KOPT-K1 (cell line): Measurements from ENCODE around the gene KLRD1.

Experiments
- H3K27ac ChIP-seq: fragments of 200-600 bp; sonication (generic); 2 replicates; pipeline ENCODE4 v1.5.1; 2016; ENCODE audit warnings: antibody characterized with exemption, mild to moderate bottlenecking, low read depth, low read length; ENCODE audit not compliant: poor library complexity, severe bottlenecking
- H3K36me3 ChIP-seq: fragments of 200-600 bp; sonication (generic); 2 replicates; pipeline ENCODE4 v1.5.1; 2017; ENCODE audit warnings: antibody characterized with exemption, mild to moderate bottlenecking, low read length, moderate library complexity; ENCODE audit not compliant: insufficient read depth
- H3K9me3 ChIP-seq: fragments of 200-600 bp; sonication (generic); 2 replicates; pipeline ENCODE4 v1.5.1; 2017; ENCODE audit warnings: antibody characterized with exemption, low read length, mild to moderate bottlenecking; ENCODE audit not compliant: insufficient read depth, poor library complexity, severe bottlenecking

Gene KLRD1

GRCh38 chr12:10307630-10308029 is at the start of gene KLRD1:
KLRD1 (plus strand) TSS chr12:10307870; CDS start chr12:10308078, 208 bp downstream.
- no peak within 1 kb of the TSS for H3K27ac ChIP-seq
- no peaks in the 10 kb centered on the region for H3K36me3 ChIP-seq
- peaks cover 6% of the 10 kb centered on the region for H3K9me3 ChIP-seq

GRCh38 chr12:10260927-10261326 is 46.7 kb upstream of the KLRD1 start:
- no peak overlapping the region for H3K27ac ChIP-seq
- no peaks in the 10 kb centered on the region for H3K36me3 ChIP-seq
- H3K9me3 ChIP-seq = peaks cover 3% of the 10 kb centered on the region

GRCh38 chr12:10268037-10268436 is 39.6 kb upstream of the KLRD1 start:
- H3K9me3 ChIP-seq = no peaks in the 10 kb centered on the region
- H3K27ac ChIP-seq = no peak overlapping the region
- no peaks in the 10 kb centered on the region for H3K36me3 ChIP-seq

- H3K27ac ChIP-seq = no peak overlapping the region
- no peaks in the 10 kb centered on the region for H3K9me3 ChIP-seq
- H3K36me3 ChIP-seq = no peaks in the 10 kb centered on the region
Measured at GRCh38 chr12:10272467-10272866, 35.2 kb upstream of the KLRD1 start.

- H3K27ac ChIP-seq = no peak overlapping the region
- no peaks in the 10 kb centered on the region for H3K36me3 ChIP-seq
- no peaks in the 10 kb centered on the region for H3K9me3 ChIP-seq
Measured at GRCh38 chr12:10276774-10277173, 30.9 kb upstream of the KLRD1 start.

- Histone ChIP-seq H3K27ac (no peak overlapping the region), H3K36me3 (no peaks in the 10 kb centered on the region), H3K9me3 (no peaks in the 10 kb centered on the region)
Measured at GRCh38 chr12:10278104-10278503, 29.6 kb upstream of the KLRD1 start.

GRCh38 chr12:10279937-10280336 is 27.7 kb upstream of the KLRD1 start:
- Histone ChIP-seq H3K27ac (no peak overlapping the region), H3K36me3 (no peaks in the 10 kb centered on the region), H3K9me3 (no peaks in the 10 kb centered on the region)

- H3K36me3 ChIP-seq = no peaks in the 10 kb centered on the region
- no peaks in the 10 kb centered on the region for H3K9me3 ChIP-seq
- no peak overlapping the region for H3K27ac ChIP-seq
Measured at GRCh38 chr12:10283027-10283426, 24.6 kb upstream of the KLRD1 start.

- no peak overlapping the region for H3K27ac ChIP-seq
- H3K9me3 ChIP-seq = no peaks in the 10 kb centered on the region
- H3K36me3 ChIP-seq = no peaks in the 10 kb centered on the region
Measured at GRCh38 chr12:10285919-10286318, 21.8 kb upstream of the KLRD1 start.

- no peaks in the 10 kb centered on the region for H3K36me3 ChIP-seq
- no peak overlapping the region for H3K27ac ChIP-seq
- H3K9me3 ChIP-seq = no peaks in the 10 kb centered on the region
Measured at GRCh38 chr12:10289005-10289754, 18.5 kb upstream of the KLRD1 start.

GRCh38 chr12:10291030-10291429 is 16.6 kb upstream of the KLRD1 start:
- H3K36me3 ChIP-seq = no peaks in the 10 kb centered on the region
- H3K27ac ChIP-seq = no peak overlapping the region
- H3K9me3 ChIP-seq = no peaks in the 10 kb centered on the region

- no peaks in the 10 kb centered on the region for H3K36me3 ChIP-seq
- peak overlapping the region; percentile 15 for H3K27ac ChIP-seq
- no peaks in the 10 kb centered on the region for H3K9me3 ChIP-seq
Measured at GRCh38 chr12:10293151-10293550, 14.5 kb upstream of the KLRD1 start.

GRCh38 chr12:10293570-10294227 is 14.0 kb upstream of the KLRD1 start:
- Histone ChIP-seq H3K36me3 (no peaks in the 10 kb centered on the region), H3K27ac (peak overlapping the region; percentile 15), H3K9me3 (no peaks in the 10 kb centered on the region)

GRCh38 chr12:10301103-10301502 is 6.6 kb upstream of the KLRD1 start:
- Histone ChIP-seq H3K36me3 (no peaks in the 10 kb centered on the region), H3K27ac (no peak overlapping the region), H3K9me3 (peaks cover 12% of the 10 kb centered on the region)

GRCh38 chr12:10304161-10304574 is 3.5 kb upstream of the KLRD1 start:
- no peaks in the 10 kb centered on the region for H3K36me3 ChIP-seq
- H3K27ac ChIP-seq = no peak overlapping the region
- peaks cover 12% of the 10 kb centered on the region for H3K9me3 ChIP-seq

- no peak overlapping the region for H3K27ac ChIP-seq
- peaks cover 12% of the 10 kb centered on the region for H3K9me3 ChIP-seq
- H3K36me3 ChIP-seq = no peaks in the 10 kb centered on the region
Measured at GRCh38 chr12:10305411-10305810, 2.3 kb upstream of the KLRD1 start.
